HepG2 (cell line): ENCODE data around the gene LCK. TPM values are rescaled to one million over a fixed set of nuclear protein-coding genes. Genes with fewer than 3 reads are reported as not detected.

Experiments used
- BCL3 ChIP-seq: sonication (generic); formaldehyde crosslinking; IDR thresholded peaks from 2 replicates; pipeline ENCODE4 v1.5.1; 2020; ENCODE audit warnings: mild to moderate bottlenecking, missing genetic modification reagents, moderate library complexity
- IKZF4 ChIP-seq: sonication (generic); formaldehyde crosslinking; IDR thresholded peaks from 2 replicates; pipeline ENCODE4 v1.5.1; 2020; ENCODE audit warnings: borderline replicate concordance, mild to moderate bottlenecking, low read depth, missing genetic modification reagents; ENCODE audit errors: not compliant biosample characterization
- IRF2 ChIP-seq: IDR thresholded peaks from 2 replicates; pipeline ENCODE4 v1.6.1; 2018; ENCODE audit warnings: missing genetic modification reagents, missing compliant biosample characterization
- IRF9 ChIP-seq: sonication (generic); formaldehyde crosslinking; IDR thresholded peaks from 2 replicates; pipeline ENCODE4 v1.8.0; 2022; ENCODE audit warnings: missing genetic modification reagents, mild to moderate bottlenecking, borderline replicate concordance
- KLF15 ChIP-seq: sonication (generic); formaldehyde crosslinking; IDR thresholded peaks from 2 replicates; pipeline ENCODE4 v1.8.1; 2023; ENCODE audit warnings: borderline replicate concordance, mild to moderate bottlenecking, inconsistent platforms, missing genetic modification reagents, mixed read lengths
- KLF16 ChIP-seq, 2 experiments: sonication (generic) in 1 of 2; formaldehyde crosslinking in 1 of 2; IDR thresholded peaks; 2 replicates each; pipeline versions ENCODE4 v1.6.1 to v1.8.0; 2016 to 2023; ENCODE audit warnings: missing genetic modification reagents in 2 of 2, missing compliant biosample characterization in 1 of 2
- MXD1 ChIP-seq: sonication (generic); formaldehyde crosslinking; IDR thresholded peaks from 2 replicates; pipeline ENCODE4 v1.4.0; 2020; ENCODE audit warnings: mild to moderate bottlenecking, missing genetic modification reagents
- PRDM15 ChIP-seq: sonication (generic); formaldehyde crosslinking; IDR thresholded peaks from 2 replicates; pipeline ENCODE4 v1.4.0; 2020; ENCODE audit warnings: missing genetic modification reagents
- RARA ChIP-seq: IDR thresholded peaks from 2 replicates; pipeline ENCODE4 v1.6.1; 2016; ENCODE audit warnings: missing genetic modification reagents, missing compliant biosample characterization
- RERE ChIP-seq: IDR thresholded peaks from 2 replicates; pipeline ENCODE4 v1.6.1; 2016; ENCODE audit warnings: low read depth, missing genetic modification reagents, missing compliant biosample characterization
- SKI ChIP-seq: fragments of 450-650 bp; IDR thresholded peaks from one replicate; pipeline ENCODE4 v1.6.1; 2018; ENCODE audit warnings: mild to moderate bottlenecking; ENCODE audit not compliant: partially characterized antibody
- SNAPC5 ChIP-seq: sonication (generic); formaldehyde crosslinking; IDR thresholded peaks from 2 replicates; pipeline ENCODE4 v1.8.1; 2023; ENCODE audit warnings: mild to moderate bottlenecking, missing genetic modification reagents, borderline replicate concordance
- ZBTB38 ChIP-seq: sonication (generic); formaldehyde crosslinking; IDR thresholded peaks from 2 replicates; pipeline ENCODE4 v1.5.1; 2020; ENCODE audit warnings: mild to moderate bottlenecking, missing genetic modification reagents
- ZNF350 ChIP-seq: sonication (generic); formaldehyde crosslinking; IDR thresholded peaks from 2 replicates; pipeline ENCODE4 v1.4.0; 2020; ENCODE audit warnings: mild to moderate bottlenecking, low read depth, missing genetic modification reagents, borderline replicate concordance
- ZNF547 ChIP-seq: sonication (generic); formaldehyde crosslinking; IDR thresholded peaks from 2 replicates; pipeline ENCODE4 v1.5.1; 2020; ENCODE audit warnings: mild to moderate bottlenecking, missing genetic modification reagents
- polyA plus RNA-seq, 8 experiments: library from polyadenylated mRNA; depleted of rRNA in 3 of 8; stranded (reverse) in 7 of 8; unstranded in 1 of 8; fragments of >200 nt; fragmentation: Illumina TruSeq in 4 of 8; extraction: Trizol in 4 of 8; gene quantifications; 2 replicates each; pipeline versions ENCODE4 v1.2.1 to v1.2.3, GENCODE V29; 2011 to 2016; ENCODE audit warnings: low read depth in 4 of 8, missing spikeins in 1 of 8, mixed read lengths in 1 of 8; ENCODE audit not compliant: insufficient read depth in 1 of 8
- total RNA-seq, 5 experiments: library from RNA; depleted of rRNA; stranded (reverse); fragments of >200 nt; fragmentation: Illumina TruSeq; extraction: Trizol; gene quantifications; 2 replicates each; pipeline ENCODE4 v1.2.3, GENCODE V29; 2016; ENCODE audit warnings: low read depth in 1 of 5

Gene LCK
- total and polyA plus RNA-seq, 2 of the 13 experiments (the other 11 are each of a cell fraction or from before 2014, with no cell fraction given), result 0.93 to 1.8 TPM

GRCh38 chr1:32221980-32222755 lies 28.9 kb upstream of the LCK start, which contains the start of the genes EIF3I and TMEM234 (continued):
- no peak for TF ChIP-seq BCL3 (CRISPR knock-in tag)
- peak; percentile 48; the same call in 1 of the 2 replicates for TF ChIP-seq IRF2 (CRISPR knock-in tag)
- TF ChIP-seq SKI, result no peak
- peak in 1 of 2 experiments; percentile 13; a peak in 1 of 4 replicates for TF ChIP-seq KLF16 (CRISPR knock-in tag; IDR thresholded peaks at IDR 0.05)
- no peak for TF ChIP-seq SNAPC5 (CRISPR knock-in tag)
- no peak for TF ChIP-seq IKZF4 (CRISPR knock-in tag)
- peak; percentile 44; the same call in 1 of the 2 replicates for TF ChIP-seq IRF9 (CRISPR knock-in tag)
- 0 out of 2 replicates have a peak, but pooled peaks have one; percentile 2 for TF ChIP-seq PRDM15 (CRISPR knock-in tag)
- TF ChIP-seq ZNF547 (CRISPR knock-in tag), result 0 out of 2 replicates have a peak, but pooled peaks have one; percentile 41
- TF ChIP-seq ZBTB38, result peak; percentile 34; the same call in 1 of the 2 replicates
- TF ChIP-seq ZNF350, result peak; percentile 38; the same call in 1 of the 2 replicates
- no peak for TF ChIP-seq RARA (CRISPR knock-in tag)
- TF ChIP-seq RERE (CRISPR knock-in tag), result no peak
- peak; percentile 28; the same call in 1 of the 2 replicates for TF ChIP-seq MXD1 (CRISPR knock-in tag)
- TF ChIP-seq KLF15 (CRISPR knock-in tag), result 0 out of 2 replicates have a peak, but pooled peaks have one; percentile 50
